Measurements from ENCODE around the gene BTN3A1.
A peak's percentile ranks its signal among the peaks of the same experiment; 100 is the strongest.

Gene BTN3A1

DNA sequence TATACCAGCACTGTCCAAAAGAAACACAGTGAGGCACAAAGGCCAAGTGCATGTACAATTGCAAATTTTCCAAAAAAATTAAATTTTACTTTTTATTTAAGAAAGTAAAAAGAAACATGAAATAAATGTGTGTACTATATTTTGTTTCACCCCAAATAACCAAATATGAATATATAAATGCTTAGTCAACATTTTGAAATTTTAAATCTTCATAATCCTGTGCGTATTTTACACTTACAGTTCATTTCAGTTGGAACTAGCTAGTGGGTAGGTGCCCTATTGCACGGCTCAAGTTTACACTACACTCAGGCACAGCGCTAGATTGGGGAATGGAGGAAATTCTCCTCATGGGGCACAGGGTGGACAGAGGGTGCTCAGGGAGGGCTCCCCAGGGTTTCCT lies 20.3 kb downstream of the BTN3A1 start:
- DNase-seq (ENCODE audit: low read depth) = no peak
- TF ChIP-seq, protein P1, sequence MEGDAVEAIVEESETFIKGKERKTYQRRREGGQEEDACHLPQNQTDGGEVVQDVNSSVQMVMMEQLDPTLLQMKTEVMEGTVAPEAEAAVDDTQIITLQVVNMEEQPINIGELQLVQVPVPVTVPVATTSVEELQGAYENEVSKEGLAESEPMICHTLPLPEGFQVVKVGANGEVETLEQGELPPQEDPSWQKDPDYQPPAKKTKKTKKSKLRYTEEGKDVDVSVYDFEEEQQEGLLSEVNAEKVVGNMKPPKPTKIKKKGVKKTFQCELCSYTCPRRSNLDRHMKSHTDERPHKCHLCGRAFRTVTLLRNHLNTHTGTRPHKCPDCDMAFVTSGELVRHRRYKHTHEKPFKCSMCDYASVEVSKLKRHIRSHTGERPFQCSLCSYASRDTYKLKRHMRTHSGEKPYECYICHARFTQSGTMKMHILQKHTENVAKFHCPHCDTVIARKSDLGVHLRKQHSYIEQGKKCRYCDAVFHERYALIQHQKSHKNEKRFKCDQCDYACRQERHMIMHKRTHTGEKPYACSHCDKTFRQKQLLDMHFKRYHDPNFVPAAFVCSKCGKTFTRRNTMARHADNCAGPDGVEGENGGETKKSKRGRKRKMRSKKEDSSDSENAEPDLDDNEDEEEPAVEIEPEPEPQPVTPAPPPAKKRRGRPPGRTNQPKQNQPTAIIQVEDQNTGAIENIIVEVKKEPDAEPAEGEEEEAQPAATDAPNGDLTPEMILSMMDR (conservative IDR thresholded peaks at IDR 0.05; ENCODE audit: low read depth, low read length) = no peak
- H3K4me3 ChIP-seq (ENCODE audit: low read length) = peak overlapping the region; percentile 94

DNA sequence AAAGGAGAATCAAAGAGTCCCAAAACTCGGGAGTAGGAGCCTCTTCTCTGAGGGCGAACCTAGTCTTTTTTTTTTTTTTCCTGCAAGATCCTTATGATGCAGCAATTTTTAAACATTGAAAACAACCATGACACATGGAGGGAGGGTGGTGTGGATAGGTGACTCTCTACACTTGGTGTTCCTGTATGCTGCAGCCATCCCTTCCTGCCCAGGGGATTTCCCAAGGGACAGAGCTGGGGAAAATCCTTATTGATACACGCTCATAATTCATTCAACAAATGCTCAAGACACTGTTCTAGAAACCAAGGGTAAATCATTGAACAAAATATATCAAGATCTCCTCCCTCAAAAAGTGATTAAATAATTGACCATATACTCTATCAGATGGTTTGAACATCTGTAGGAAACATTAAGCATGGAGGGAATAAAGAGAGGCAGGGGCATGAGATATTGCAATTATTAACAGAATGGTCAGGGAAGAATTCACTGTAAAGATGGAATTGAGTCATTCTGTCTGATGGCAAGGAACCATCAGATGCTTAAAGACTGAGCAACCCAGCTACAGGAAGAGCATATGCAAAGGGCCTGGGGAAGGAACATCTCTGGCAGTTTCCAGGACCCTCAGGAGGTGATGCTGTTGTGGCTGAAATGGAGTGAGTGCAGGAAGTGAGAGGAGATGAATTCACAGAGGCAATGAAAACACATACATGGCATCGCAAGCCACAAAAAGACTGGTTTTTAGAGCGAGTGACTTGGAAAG lies 24.8 kb downstream of the BTN3A1 start:
- no peak overlapping the region for H3K4me3 ChIP-seq (ENCODE audit: low read length)
- TF ChIP-seq, protein P1 (conservative IDR thresholded peaks at IDR 0.05; ENCODE audit: low read depth, low read length) = no peak
- DNase-seq (ENCODE audit: low read depth) = no peak

DNA sequence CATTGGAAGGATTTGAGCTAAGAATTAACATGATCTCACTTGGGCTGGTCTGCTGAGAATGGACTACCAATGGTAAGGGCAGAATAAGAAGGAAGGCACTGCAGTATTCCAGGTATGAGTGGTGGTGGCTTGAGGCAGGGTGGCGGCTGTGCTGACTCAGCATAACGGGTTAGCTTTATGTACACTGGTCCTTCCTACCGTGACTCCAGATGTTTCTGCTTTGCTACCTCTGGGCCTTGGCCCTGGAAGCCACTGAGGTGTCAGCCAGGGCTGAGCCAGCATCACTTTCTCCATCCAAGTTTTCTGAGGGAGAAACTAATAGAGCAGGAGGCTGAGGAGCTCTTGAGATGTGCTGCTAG lies 25.4 kb downstream of the BTN3A1 start:
- no peak overlapping the region for H3K4me3 ChIP-seq (ENCODE audit: low read length)
- DNase-seq (ENCODE audit: low read depth) = no peak
- TF ChIP-seq, protein P1 (conservative IDR thresholded peaks at IDR 0.05; ENCODE audit: low read depth, low read length) = no peak

DNA sequence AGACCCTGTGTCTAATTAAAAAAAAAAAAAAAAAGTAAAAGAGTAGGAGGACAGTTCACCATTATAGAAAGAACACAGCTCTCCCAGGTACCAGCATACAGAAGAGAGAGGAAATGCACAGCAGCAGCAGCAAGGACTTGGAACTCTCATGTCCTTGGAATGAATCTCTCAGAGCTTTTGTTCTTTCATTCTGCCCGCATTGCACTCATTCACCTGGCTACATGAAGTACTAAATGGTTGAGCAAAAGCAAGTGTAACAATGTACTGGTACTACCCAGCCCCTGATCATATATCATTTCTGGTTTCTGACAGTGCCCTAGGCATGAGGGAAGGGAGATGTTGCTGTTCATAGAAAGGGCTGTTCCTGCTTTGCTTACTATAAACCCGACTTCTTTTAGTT lies 26.1 kb downstream of the BTN3A1 start:
- H3K4me3 ChIP-seq (ENCODE audit: low read length) = no peak overlapping the region
- DNase-seq (ENCODE audit: low read depth) = no peak
- TF ChIP-seq, protein P1 (conservative IDR thresholded peaks at IDR 0.05; ENCODE audit: low read depth, low read length) = no peak

DNA sequence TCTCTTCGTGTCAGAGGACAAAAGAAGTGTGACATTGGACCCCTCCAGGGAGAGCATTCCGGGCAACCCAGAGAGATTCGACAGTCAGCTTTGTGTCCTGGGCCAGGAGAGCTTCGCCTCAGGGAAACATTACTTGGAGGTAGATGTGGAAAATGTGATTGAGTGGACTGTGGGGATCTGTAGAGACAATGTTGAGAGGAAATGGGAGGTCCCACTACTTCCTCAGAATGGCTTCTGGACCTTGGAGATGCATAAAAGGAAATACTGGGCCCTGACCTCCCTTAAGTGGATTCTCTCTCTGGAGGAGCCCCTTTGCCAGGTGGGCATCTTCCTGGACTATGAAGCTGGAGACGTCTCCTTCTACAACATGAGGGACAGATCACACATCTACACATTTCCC lies 28.7 kb downstream of the BTN3A1 start:
- TF ChIP-seq, protein P1 (conservative IDR thresholded peaks at IDR 0.05; ENCODE audit: low read depth, low read length) = no peak
- no peak for DNase-seq (ENCODE audit: low read depth)
- H3K4me3 ChIP-seq (ENCODE audit: low read length) = no peak overlapping the region

DNA sequence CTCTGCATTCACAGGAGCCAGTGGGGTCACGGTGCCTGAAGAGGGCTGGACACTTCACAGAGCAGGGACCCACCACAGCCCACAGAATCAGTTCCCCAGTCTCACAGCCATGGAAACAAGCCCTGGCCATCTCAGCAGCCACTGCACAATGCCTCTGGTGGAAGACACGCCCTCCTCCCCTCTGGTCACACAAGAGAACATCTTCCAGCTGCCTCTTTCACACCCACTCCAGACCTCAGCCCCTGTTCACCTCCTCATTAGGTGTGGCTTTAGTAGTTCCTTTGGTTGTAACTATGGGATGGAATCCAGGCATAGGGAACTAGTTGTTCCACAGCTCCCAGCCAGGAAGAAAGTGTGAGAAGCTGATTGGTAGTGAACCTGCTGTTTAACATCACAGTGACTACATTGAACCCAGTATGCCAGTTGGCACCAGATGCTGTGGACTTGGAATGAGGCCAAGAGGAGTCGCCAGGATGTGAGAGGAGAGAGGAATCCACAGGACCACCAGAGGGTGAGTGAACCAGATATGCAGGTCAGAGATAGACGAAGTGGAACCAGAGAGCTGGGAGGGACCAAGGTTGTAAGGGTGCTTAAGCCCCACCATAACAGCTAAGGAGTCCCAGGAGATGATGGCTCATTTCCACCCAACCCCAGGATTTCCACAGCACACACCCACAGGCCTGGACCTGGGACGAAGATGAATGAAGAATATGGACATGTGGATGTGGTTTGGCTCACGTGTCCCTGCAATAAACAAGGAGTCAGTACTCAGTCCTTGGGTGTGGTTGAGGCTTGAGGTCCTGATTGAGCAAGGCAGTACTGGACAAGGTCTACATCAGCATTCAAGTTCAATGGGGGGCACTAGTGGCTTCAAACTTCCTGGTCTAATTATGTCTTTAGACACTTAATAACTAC lies 29.4 kb downstream of the BTN3A1 start:
- DNase-seq (ENCODE audit: low read depth) = no peak
- no peak overlapping the region for H3K4me3 ChIP-seq (ENCODE audit: low read length)
- TF ChIP-seq, protein P1 (conservative IDR thresholded peaks at IDR 0.05; ENCODE audit: low read depth, low read length) = no peak
